ENCODE data around the gene MRPS6.

Gene MRPS6

DNA sequence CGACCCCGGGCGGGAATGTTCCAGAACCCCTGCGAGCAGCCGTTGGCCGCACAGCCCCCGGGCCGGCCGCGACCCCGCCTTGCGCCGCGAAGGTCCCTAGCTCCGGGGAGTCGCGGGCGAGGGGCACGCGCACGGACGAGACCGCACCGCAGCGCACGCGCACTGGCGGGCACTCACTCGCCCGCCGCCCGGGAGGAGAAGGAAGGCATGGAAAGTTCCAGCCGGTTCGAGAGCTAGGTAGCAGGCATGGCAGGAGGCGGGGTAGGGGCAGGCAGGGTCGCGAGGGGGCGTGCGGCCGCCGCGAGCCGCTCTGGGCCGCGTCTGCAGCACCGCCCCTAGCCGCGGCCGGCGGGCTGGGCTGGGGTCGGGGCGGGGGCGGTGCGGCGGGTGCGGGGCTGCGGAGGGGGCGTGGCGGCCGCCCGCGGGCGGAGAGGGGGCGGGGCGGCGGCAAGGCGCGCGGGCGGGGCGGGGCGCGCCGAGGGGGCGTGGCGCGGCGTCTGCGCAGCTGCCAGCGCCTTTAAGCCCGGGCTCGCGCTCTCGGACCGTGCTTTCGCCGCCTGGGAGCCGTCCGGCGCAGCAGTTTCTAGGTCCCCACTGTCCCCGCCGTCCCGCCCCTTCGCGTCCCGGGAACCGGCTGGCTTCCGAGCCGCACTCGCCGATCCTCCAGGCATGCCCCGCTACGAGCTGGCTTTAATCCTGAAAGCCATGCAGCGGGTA lies at the start of gene MRPS6, which contains the start of gene SLC5A3:
TSS of gene MRPS6 (plus strand) at position 547 of the 717 bp plus-strand sequence. CDS start at position 670, 123 bp downstream.
TSS of gene SLC5A3 (plus strand) at position 547 of the 717 bp plus-strand sequence. CDS start 21,621 bp downstream, outside the sequence.
- peak; percentile 79 for DNase-seq

DNA sequence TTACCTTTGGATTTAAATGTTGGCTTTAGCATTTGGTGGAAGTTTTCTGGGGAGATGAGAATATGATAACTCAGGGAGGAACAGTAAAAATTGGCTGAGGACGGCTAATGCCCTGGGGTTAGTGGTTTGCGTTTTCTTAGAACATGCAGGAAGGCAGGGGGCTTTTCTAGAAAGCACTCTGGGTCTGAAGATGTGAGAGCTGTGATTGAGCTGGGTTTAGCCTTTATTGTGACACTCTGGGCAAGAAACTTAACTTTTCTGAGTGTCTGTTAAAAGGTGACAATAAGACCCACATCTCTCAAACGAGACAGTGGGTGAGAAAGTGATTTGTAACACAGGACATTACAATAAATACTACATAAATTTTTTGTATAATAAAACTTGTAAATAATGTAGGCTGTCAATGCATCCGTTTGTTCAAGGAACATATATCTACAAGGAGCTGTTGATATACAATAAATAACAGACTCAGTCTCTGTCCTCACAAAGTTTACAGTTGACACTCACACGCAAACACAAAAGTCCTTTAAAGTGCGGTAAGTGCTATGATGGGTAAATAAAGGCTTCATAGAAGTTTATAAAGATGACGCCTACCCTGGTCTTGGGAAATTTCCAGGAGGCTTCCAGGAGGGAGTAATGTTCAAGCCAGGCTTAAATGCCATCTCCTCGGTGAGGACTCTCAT lies 49.5 kb upstream of the MRPS6 start:
- no peak for DNase-seq

DNA sequence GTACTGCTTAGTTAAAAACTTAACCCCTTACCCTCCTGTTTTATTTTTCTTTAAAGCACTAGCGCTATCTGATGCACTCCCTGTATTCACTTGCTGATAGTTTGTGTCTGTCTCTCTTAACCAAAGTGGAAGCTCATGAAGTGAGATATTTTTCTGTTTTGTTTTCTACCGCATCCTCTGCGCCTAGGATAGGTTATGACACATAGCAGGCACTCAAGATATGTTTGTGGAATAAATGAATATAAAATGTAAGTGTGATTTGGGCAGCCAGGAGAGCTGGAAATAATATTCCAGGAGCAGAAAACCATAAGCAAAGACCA lies 49.0 kb upstream of the MRPS6 start:
- no peak for DNase-seq

DNA sequence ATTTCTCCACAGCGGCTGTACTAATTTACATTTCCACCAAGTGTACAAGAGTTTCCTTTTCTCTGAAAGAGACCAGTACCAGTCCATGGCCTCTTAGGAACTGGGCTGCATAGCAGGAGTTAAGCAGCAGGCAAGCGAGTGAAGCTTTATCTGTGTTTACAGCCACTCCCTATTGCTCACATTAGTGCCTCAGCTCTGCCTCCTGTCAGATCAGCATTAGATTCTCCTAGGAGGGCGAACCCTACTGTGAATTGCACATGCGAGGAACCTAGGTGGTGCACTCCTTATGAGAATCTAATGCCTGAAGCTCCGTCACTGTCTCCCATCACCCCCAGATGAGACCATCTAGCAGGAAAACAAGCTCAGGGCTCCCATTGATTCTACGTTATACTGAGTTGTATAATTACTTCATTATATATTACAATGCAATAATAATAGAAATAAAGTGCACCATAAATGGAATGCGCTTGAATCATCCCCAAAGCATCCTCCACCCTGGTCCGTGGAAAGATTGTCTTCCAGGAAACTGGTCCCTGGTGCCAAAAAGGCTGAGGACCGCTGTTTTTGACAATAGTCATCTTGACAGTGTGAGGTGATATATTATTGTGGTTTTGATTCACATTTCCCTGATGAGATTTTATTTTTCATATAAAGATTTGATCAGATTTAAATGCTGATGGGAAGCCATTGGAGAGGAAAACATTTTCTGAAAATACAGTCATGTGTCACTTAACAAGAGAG lies 45.5 kb upstream of the MRPS6 start:
- DNase-seq, result peak; percentile 73

DNA sequence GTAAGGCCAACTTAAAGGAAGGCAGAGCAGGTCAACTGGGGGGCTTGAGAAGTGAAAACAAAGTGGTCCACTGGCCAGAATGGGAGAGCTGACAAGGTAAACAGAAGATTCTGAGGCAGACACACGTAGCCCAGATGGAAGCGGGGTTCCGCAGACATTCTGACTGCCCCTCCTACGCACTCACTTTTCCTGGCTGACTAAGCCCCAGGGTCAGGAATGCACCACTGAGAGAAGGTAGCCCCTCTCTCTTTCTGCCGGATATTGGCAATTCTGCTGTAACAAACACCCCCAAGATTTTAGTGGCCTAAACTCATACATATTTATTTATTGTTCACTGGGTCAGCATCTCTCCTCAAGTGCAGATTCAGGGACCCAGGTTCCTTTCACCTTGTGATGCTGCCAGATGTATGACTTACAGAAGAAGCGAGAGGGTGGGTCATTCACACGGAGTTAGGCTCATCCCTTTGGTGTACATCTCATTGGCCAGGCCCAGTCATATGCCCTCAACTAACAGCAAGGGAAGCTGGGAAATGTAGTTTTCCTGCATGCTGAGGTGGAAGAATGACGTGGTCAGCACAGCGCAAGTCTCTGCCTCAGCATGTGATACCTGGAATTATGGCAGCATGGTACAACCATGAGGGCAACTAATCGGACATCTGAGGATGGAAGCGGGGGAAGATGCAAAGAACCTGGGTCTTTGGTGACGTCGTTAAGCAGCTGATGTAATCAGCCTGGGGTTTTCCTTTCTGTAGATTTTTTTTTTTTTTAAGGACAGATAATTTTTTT lies 43.4 kb upstream of the MRPS6 start:
- peak; percentile 81 for DNase-seq

DNA sequence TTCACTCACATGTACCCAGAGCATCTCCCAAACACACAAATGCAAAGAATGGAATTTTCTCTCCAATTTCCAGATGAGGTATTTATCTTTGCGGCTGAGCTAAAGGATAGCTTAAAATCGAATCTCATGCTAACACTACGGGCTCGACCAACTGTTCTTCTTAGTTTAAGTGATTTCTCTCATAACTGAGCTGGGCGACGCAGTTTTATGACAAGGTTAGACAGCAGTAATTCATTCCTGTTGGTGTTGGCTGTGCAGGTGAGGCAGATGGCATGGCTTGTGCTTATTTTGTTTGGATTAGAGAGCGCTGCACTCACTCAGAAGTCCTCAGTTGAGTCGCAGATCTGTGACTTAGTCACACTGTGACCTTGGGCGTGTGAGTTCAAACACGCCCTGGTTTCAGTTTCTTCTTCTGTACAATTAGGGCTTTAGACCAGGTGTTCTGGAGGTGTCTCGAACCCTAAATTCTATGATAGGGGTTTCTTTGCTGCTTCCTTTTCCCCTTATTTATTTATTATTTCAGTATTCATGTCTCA lies 41.5 kb upstream of the MRPS6 start:
- DNase-seq, result no peak

DNA sequence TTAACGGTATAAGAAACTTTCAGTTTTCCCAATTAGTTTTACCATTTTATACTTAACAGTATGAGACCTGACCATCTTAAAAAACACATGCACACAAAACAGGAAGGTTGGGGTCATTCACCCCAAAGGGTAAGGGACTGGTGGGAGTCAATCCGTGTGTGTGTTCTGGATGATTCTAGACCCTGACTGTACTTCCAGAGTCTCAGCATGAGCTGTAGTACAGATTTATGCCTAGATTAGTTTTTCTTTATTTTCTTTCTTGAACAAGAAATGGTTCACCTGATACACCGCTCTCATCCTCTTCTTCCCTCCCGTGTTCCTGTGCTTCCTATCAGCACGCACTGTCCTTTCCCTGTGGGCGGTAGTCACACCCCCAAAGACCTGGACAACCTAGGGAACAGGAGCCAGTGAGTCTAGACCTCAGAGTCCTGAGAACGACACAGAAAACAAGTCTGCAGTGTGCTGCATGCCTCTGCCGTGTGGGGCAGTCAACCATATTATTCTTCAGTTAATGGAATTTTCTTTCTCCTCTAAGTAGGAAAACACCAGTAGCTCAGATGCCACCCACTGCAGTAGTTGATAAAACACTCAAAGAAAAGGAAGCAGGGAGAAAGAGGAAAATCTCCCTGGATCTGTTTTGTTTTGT lies 38.9 kb upstream of the MRPS6 start:
- no peak for DNase-seq

DNA sequence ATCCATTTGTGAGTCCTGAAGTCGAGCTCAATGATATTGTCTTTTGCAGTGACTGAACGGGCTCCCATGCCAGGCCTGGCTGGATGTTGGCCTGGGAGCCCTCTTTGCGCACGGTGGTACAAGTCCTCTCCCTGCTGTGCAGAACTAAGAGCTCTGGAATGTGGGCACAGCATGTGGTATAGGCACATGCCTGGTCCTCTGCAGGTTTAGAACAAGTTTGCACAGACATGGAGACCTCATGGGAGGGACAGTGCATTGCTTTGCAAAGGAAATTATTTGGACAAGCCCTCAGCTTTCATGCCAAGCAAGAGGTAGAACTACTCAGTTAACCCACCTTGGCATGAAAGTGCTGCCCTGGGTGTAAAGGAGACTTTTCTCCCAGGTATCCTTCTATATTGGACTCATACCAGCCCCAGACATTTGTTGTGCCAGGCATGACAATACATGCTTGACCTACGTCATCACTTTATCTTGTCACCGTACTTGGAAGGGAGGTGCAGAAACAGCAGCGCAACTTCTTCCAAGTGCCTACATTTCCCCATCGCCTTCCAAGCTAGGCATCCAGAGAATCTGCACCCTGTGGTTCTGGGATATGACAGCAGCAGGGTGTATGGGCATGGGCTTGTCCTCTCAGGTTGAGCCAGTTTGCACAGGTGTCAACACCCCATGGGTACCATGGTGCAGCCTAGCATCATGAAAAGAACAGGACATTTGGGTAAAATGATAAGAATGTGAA lies 37.6 kb upstream of the MRPS6 start:
- DNase-seq, result no peak

DNA sequence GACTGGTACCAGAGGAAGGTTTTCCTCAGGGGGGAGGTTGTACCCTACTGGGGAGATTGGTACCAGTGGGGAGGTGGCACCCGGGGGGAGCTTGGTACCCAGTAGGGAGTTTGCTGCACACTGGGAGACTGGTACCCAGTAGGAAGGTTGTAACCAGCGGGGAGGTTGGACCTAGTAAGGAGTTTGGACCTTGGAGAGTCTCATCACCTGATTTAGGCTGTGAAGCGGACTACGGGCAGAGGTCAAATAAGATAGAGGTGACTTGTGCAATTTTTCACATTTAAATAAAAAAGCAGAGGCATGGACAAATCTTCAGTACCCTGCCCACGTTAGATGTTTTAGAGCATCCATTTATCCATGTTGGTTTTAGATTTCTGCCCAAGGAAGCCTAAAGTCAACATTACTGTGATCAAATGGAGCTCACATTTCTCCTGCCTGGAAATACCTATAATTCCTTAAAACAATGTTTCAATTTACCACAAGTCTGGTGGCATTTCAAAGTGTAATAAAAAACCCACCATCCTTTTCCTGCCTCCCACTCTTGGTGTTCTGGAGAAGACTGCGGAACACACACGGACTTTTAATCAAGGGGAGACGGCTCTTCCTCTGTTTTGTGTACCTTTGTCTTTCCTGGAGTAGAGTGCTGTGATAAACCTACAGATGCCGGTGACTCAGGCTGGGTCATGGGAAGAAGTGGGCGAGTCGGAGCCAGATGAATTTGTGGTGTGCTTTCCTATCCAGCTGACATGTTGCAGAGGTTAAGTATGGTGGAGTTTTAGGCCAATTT lies 36.2 kb upstream of the MRPS6 start:
- DNase-seq, result peak; percentile 32

DNA sequence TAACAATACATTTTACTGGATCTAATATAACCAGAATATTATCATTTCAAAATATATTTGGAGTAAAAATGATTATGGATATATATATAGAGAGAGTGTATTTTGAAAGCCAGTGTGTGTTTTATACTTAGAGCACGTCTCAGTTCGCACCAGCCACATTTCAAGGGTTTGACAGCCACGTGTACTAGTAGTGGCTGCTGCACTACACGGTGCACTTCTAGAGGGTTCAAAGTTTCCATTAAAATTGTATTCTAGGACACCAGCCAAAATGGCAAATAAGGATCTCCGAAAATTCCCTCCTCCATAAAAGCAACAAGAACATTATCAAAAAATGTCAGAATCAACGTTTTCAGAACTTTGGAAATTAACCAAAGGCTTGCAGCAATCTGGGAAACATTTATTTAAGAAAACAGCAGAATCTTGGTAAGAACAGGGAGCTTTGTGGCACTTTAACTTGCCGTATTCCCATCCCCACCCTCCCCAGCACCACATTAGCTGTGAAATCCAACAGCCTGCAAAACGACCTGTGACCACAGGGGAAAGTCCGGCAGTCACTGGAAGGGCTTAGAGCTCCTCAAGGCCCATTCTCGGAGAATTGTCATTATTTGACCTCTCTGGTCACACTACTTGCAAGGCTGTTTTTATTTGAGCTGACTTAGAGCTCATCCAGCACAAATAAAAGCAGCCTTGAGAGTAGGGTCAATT lies 33.5 kb upstream of the MRPS6 start:
- no peak for DNase-seq

DNA sequence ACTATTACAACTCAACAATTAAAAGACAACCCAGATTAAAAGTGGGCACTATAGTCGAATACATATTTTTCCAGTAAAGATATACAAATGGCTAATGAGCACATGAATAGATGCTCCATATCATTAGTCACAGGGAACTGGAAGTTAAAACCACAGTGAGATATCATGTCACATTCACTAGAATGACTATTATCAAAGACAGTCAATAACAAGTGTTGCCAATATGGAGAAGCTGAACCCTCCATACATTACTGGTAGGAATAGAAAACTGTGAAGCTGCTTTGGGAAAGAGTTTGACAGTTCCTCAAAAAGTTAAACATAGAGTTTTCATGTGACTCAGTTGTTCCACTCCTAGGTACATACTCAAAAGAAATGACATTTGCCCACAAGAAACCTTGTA lies 30.6 kb upstream of the MRPS6 start:
- no peak for DNase-seq

DNA sequence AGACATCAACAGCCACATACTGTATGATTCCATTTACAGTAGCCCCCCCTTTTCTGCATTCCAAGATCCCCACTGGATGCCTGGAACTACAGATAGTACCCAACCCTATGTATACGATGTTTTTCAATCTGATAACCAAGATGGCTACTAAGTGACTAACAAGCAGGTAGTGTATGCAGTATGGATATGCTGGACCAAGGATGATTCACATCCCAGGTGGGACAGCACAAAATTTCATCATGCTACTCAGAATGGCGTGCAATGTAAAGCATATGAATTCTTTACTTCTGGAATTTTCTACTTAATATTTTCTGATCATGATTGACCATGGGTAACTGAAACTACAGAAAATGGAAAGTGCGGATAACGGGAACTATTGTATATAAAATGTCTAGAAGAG lies 30.0 kb upstream of the MRPS6 start:
- no peak for DNase-seq

DNA sequence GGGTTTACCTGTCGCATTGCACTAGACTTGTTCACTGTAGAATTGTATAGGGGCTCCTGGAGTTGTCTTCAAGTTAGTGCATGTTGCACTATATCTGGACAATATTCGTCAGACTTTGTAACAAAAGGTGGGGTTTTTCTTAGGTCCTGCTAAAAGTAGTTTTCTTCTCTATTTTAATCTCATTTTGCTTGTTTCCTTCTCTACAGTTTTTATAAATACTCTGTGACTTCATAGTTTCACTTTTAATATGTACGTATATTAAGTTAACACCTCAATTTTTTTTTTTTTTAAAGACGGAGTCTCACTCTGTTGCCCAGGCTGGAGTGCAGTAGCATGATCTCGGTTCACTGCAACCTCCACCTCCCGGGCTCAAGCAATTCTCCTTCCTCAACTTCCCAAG lies 26.5 kb upstream of the MRPS6 start:
- no peak for DNase-seq

DNA sequence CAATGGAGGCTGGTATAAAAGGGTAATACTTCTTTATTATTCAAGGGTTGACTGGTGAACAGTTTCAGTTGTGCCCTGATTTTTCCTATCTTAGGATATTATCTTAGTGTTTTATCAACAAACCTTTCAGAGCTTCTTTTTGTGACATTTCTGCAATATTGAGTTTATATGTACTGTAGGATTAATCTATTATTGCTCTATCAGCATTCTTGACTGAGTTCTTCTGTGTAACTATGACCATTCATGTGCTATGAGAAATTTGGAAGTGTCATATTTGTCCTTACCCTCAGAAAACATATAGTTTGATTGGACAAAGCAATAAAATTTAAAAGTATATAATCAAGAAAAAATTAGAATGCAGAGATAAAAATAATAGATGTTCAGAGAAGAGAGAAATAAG lies 25.5 kb upstream of the MRPS6 start:
- no peak for DNase-seq

DNA sequence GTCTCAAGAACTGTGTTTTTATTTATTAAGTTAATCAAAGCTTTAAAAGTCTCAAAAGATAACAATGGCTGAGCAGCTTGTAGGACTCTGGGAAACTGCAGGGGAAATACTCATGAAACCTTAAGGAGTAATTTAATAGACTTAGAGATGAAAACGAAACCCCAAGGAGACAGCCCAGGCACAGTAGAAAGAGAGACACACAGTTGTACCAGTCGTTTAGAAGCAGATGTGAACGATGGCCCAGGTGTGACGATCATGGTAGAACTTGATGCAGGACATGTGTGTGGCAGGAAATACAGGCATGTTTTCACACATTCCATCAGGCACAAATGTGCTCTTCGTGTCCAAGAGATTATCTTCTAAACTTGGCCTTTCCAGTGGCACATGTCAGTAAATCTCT lies 21.2 kb upstream of the MRPS6 start:
- DNase-seq, result no peak

DNA sequence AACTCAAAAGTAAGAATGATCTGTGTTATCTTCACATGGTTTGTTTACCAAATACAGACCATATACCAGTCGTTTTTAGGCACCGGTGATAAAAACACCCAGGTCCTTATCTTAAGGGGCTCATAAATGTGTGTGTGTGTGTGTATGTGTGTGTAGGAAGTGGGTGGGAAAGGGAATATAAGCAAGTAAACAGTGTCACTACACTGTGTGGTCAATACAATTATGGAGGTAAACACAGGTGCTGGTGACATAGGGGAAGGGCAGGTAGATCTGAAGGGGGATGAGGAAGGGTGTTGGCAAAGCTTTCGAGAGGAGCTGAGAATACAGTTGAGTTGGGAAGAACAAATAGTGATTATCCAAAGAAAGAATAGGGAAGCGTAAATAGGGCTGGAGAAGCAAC lies 19.1 kb upstream of the MRPS6 start:
- no peak for DNase-seq

DNA sequence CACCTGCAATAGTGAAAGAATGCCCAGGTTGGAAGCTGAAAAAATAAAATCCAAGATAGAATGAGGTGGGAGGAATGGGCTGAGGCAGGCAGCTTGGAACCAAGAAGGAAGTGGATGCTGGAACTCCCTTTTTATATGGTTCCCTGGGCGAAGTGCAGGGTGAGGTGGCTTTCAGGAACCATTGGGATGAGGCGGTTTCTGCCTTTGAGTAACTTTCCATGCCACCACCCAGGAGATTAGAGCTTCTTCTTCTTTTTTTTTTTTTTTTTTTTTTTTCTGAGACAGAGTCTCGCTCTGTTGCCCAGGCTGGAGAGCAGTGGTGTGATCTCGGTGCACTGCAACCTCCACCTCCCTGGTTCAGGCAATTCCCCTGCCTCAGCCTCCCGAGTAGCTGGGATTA lies 17.8 kb upstream of the MRPS6 start:
- no peak for DNase-seq

DNA sequence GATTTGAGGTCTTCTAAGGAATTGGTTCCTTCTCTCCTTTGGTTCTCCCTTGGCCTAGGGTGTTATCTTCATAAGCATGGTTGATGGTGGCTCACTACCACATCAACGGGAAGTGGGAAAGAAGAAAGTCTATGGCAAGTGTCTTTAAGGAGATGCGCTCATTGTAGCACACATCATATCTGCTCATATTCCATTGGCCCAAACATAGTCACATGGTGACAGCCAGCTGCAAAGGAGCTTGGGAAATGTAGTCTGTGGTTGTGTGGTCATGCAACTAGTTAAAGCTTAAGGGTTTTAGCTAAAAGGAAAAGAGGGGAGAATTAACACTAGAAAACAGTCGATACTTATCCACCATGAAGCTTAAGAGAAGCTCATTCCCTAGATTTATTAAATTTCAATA lies 11.4 kb upstream of the MRPS6 start:
- DNase-seq, result no peak

DNA sequence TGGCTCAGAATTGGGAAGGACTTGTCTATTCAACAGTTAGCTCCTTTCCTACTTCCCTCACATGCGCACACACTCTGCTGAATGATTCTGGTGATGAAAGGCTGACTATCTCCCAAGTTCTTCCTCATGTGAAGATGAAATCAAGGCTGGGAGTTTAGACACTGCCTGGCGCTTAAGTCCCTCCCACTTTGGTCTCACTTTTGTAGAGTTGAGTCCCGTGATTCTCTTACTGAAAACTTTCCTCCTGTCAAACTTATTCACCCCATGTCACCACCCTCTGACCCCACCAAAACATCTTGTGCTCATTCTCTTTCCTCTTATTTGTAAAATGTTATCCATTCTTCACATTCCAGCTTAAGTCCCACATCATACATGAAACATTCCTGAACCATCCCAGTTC lies 8.4 kb upstream of the MRPS6 start:
- DNase-seq, result peak; percentile 56

DNA sequence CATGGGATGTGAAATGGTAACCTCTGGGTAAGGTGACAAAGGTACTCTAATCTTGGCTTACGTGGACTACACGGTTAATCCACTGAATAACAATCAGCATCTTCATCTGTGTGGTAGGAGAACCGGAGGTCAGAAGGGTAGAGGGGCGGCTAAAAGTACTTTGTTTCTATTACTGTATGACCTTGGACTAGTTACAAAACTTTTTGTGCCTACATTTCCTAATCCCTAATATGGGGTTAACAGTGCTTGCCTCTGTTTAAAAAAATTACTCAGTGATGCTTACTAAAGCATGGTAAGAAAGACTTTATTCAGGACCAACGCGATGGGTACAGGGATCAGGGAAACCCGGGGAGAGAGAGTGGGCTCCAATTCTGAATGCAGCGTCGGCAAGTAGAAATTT lies 1.7 kb upstream of the MRPS6 start:
- no peak for DNase-seq
